Upper lobe of left lung (tissue), 4 donors: ENCODE data around the gene LTBP4.

Source experiments
- POLR2AphosphoS5 ChIP-seq, 2 donors: sonication (generic); formaldehyde crosslinking; IDR thresholded peaks; one replicate each; pipeline ENCODE4 v1.5.1; 2017; ENCODE audit warnings: antibody characterized with exemption in 2 of 2
- TF ChIP-seq, protein P1 (sequence below), 6 experiments: fragments of 450-650 bp in 4 of 6; fragments of 200-600 bp in 2 of 6; sonication (generic) in 2 of 6; IDR thresholded peaks; one replicate each; pipeline ENCODE4 v1.5.1; 2016 to 2019; ENCODE audit warnings: antibody characterized with exemption in 6 of 6

DNA sequence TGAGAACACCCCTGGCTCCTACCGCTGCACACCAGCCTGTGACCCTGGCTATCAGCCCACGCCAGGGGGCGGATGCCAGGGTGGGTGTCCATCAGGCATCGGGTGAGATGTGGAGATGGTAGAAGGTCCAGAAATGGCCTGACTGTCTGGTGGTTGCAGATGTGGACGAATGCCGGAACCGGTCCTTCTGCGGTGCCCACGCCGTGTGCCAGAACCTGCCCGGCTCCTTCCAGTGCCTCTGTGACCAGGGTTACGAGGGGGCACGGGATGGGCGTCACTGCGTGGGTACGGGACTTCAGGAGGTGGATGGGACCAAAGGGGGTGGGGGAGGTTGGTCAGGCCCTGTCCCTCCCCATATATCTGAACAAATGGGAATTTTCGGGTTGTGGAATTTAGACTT is 15.8 kb downstream of the LTBP4 start:
- TF ChIP-seq, protein P1, sequence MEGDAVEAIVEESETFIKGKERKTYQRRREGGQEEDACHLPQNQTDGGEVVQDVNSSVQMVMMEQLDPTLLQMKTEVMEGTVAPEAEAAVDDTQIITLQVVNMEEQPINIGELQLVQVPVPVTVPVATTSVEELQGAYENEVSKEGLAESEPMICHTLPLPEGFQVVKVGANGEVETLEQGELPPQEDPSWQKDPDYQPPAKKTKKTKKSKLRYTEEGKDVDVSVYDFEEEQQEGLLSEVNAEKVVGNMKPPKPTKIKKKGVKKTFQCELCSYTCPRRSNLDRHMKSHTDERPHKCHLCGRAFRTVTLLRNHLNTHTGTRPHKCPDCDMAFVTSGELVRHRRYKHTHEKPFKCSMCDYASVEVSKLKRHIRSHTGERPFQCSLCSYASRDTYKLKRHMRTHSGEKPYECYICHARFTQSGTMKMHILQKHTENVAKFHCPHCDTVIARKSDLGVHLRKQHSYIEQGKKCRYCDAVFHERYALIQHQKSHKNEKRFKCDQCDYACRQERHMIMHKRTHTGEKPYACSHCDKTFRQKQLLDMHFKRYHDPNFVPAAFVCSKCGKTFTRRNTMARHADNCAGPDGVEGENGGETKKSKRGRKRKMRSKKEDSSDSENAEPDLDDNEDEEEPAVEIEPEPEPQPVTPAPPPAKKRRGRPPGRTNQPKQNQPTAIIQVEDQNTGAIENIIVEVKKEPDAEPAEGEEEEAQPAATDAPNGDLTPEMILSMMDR (IDR thresholded peaks at IDR 0.05) = no peak
- TF ChIP-seq POLR2AphosphoS5 (IDR thresholded peaks at IDR 0.05) = no peak
